HFFc6 (cell line): Measurements from ENCODE around the gene FGR. TPM values are rescaled to one million over a fixed set of nuclear protein-coding genes. Genes with fewer than 3 reads are reported as not detected.
A peak's percentile ranks its signal among the peaks of the same experiment; 100 is the strongest.

ENCODE experiments used
- DNase-seq: peaks from one replicate; pipeline ENCODE4 v3.0.0-alpha.2; 2018
- H3K27ac Mint-ChIP-seq: 2 replicates; pipeline ENCODE4 v1.8.0; 2020; ENCODE audit warnings: mild to moderate bottlenecking, mixed read lengths
- H3K27me3 Mint-ChIP-seq: 2 replicates; pipeline ENCODE4 v1.8.0; 2021; ENCODE audit warnings: mild to moderate bottlenecking, moderate library complexity, mixed read lengths; ENCODE audit not compliant: insufficient read depth
- H3K36me3 Mint-ChIP-seq: 2 replicates; pipeline ENCODE4 v1.8.0; 2021; ENCODE audit warnings: low read depth, mixed read lengths
- H3K4me1 Mint-ChIP-seq: 2 replicates; pipeline ENCODE4 v1.8.0; 2020; ENCODE audit warnings: low read depth, mixed read lengths
- H3K4me3 Mint-ChIP-seq: 2 replicates; pipeline ENCODE4 v1.8.0; 2020; ENCODE audit warnings: mild to moderate bottlenecking, moderate library complexity, mixed read lengths
- H3K9me3 Mint-ChIP-seq: 2 replicates; pipeline ENCODE4 v1.8.0; 2020; ENCODE audit warnings: mild to moderate bottlenecking, mixed read lengths
- CTCF ChIP-seq: fragments of 200-600 bp; sonication (generic); IDR thresholded peaks from 2 replicates; pipeline ENCODE4 v1.5.0; 2021; ENCODE audit warnings: antibody characterized with exemption, mild to moderate bottlenecking
- total RNA-seq, 6 experiments: library from RNA; stranded (reverse); fragmentation: NEBNext Ultra II Directional; extraction: Animal tissue kit (Norgen Biotek cat#: 25700); gene quantifications; 2 replicates in 1 of 6; 3 replicates in 5 of 6; pipeline ENCODE4 v1.2.3, GENCODE V29; 2021

The FGR gene
- total RNA-seq, 6 experiments from 2014 or later = not detected

- Mint-ChIP-seq H3K27me3 (no peaks in the 10 kb centered on the region; the same call in 1 of the 2 replicates), H3K36me3 (no peaks in the 10 kb centered on the region), H3K4me3 (no peak overlapping the region), H3K27ac (no peak overlapping the region), H3K9me3 (no peaks in the 10 kb centered on the region), H3K4me1 (peaks cover 21% of the 10 kb centered on the region)
- no peak for TF ChIP-seq CTCF
- DNase-seq = no peak
Observed at GRCh38 chr1:27605300-27605766, 29.7 kb downstream of the FGR start.

DNA sequence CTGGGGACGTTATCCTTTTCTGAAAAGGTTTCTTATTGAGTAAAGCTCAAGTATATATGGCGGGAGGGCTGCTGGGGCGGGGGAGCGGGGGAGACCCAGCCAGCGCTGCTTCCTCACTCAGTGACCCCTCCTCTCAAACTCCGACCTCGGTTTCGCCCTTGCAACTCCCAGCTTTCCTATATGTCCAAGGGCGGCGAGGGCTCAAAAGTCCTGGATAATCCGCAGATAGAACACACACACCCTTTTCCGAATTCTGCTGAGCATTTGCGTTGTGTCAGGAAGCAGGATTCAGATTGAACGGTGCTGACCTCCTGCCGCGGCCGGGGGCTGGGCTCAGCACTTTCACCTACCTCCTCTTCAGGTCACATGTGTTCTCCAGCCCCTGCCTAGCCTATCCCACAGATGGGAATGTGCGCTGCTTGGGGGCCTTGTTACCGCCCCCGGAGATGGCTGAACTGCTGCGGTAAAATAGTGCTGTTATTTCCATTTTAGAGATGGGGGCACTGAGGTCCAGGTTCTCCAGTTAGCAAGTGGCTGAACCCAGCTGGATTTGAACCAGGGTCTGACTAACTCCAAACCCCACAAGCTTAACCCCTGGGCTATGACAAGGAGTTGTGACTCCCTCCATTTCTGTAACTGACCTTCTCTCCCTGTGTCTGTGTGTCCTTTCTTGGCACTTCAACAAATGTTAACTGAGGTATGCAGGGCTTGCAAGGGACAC lies 30.2 kb downstream of the FGR start:
- Mint-ChIP-seq H3K4me3 (peak overlapping the region; percentile 91), H3K4me1 (peaks cover 21% of the 10 kb centered on the region), H3K9me3 (no peaks in the 10 kb centered on the region), H3K27ac (no peak overlapping the region), H3K36me3 (no peaks in the 10 kb centered on the region), H3K27me3 (no peaks in the 10 kb centered on the region; the same call in 1 of the 2 replicates)
- DNase-seq = no peak
- TF ChIP-seq CTCF = no peak

DNA sequence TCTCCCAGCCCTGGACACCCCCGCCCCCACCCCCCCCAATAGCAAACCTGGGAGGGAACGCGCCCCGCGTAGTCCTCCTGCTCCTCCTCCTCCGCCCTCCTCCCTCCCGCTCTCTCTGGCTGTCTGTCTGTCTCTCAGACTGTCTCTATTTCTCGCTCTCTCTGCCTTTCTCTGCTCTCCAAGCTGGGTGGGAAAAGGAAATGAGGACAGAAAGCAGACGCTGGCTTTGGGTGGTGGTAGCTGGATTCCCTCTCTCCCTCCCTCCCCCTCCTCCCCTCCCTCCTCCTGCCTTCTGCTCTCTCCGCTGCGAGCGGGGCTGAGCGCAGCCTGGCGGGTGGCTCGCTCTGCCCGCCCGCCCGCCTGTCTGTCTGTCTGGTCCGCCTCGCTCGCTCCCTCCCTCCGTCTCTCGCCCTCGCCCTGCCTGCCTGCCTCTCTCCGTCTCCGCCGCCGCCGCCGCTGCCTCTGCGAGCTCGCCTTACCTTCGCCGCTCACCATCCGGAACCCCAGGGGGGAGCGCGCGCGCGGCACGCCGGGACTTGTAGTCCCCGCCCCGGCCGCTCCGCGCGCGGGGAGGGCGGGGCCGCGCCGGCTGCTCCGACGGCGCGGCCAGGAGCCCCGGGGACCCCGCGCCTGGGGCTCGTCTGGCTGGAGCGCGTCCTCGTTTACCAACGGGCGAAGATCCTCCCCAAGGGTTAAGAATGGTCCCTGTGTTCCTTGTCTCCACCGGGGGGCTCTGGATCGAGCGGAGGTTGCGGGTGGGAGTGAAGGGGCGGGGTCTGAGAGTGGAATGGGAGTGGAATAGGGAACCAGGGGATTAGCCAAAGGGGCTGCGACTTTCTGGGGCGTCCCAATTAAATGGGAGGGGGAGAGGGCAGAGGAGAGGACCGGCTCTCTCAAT lies 31.1 kb downstream of the FGR start, which contains the start of gene AHDC1:
TSS of gene AHDC1 (minus strand) at position 464 of the 898 bp plus-strand sequence. CDS start 52,029 bp downstream, outside the sequence.
- TF ChIP-seq CTCF = no peak; the same call in 1 of the 2 replicates
- H3K36me3 Mint-ChIP-seq = no peaks in the 10 kb centered on the region
- peaks cover 21% of the 10 kb centered on the region for H3K4me1 Mint-ChIP-seq
- H3K9me3 Mint-ChIP-seq = no peaks in the 10 kb centered on the region
- peak within 1 kb of the TSS; percentile 76 for H3K27ac Mint-ChIP-seq
- H3K4me3 Mint-ChIP-seq = peak within 1 kb of the TSS; percentile 91
- DNase-seq = peak; percentile 90
- H3K27me3 Mint-ChIP-seq = no peaks in the 10 kb centered on the region; the same call in 1 of the 2 replicates

DNA sequence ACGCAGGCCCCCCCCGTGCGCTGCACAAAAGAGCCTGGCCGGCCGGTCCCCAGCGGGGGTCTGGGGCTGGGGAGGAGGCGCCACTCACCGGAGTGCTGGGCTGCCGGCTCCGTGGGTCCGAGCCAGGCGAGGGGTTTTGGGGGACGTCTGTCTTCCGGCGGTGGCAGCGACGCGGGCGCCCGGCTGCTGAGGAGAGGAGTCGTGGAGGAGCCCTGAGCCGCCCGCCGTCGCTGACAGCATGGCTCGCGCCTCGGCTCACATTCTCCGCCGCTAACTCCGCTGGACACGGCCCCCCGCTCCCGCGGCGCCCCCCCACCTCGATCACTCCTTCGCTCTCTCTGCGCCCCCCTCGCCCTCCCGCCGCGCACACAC lies 31.7 kb downstream of the FGR start:
- peak overlapping the region; percentile 76 for H3K27ac Mint-ChIP-seq
- no peak for TF ChIP-seq CTCF
- no peaks in the 10 kb centered on the region for H3K9me3 Mint-ChIP-seq
- H3K4me1 Mint-ChIP-seq = peaks cover 21% of the 10 kb centered on the region
- DNase-seq = no peak
- H3K36me3 Mint-ChIP-seq = no peaks in the 10 kb centered on the region
- H3K4me3 Mint-ChIP-seq = peak overlapping the region; percentile 91
- peaks cover 2% of the 10 kb centered on the region for H3K27me3 Mint-ChIP-seq

- H3K36me3 Mint-ChIP-seq = no peaks in the 10 kb centered on the region; the same call in 1 of the 2 replicates
Observed at GRCh38 chr1:27602462-27603308, 32.3 kb downstream of the FGR start.

More at GRCh38 chr1:27602462-27603308, 32.3 kb downstream of the FGR start:
- no peak for TF ChIP-seq CTCF
- peaks cover 2% of the 10 kb centered on the region for H3K27me3 Mint-ChIP-seq
- H3K9me3 Mint-ChIP-seq = no peaks in the 10 kb centered on the region
- H3K27ac Mint-ChIP-seq = peak overlapping the region; percentile 61
- DNase-seq = no peak
- H3K4me1 Mint-ChIP-seq = peaks cover 21% of the 10 kb centered on the region
- H3K4me3 Mint-ChIP-seq = peak overlapping the region; percentile 73
